Measurements from ENCODE around the gene FOXF2. TPM values are rescaled to one million over a fixed set of nuclear protein-coding genes. Genes with fewer than 3 reads are reported as not detected.
A peak's percentile ranks its signal among the peaks of the same experiment; 100 is the strongest.

FOXF2 gene
- total RNA-seq, 1 donor from 2014 or later = not detected

- Mint-ChIP-seq H3K27ac (ENCODE audit: unreplicated experiment) (no peak overlapping the region), H3K4me3 (no peak overlapping the region), H3K4me1 (peaks cover 3% of the 10 kb centered on the region), H3K36me3 (ENCODE audit: low read depth) (no peaks in the 10 kb centered on the region), H3K9me3 (no peaks in the 10 kb centered on the region), H3K27me3 (ENCODE audit: low read depth) (peaks cover 94% of the 10 kb centered on the region)
- no peak for TF ChIP-seq CTCF (conservative IDR thresholded peaks at IDR 0.05)
- DNase-seq (ENCODE audit: low read depth, low spot score) = no peak
These were observed 6.3 kb upstream of the FOXF2 start for GRCh38 chr6:1382883-1383728.

- Mint-ChIP-seq H3K4me1 (peaks cover 3% of the 10 kb centered on the region), H3K4me3 (no peak overlapping the region)
- DNase-seq (ENCODE audit: low read depth, low spot score) = no peak
These were observed 5.4 kb upstream of the FOXF2 start for GRCh38 chr6:1383729-1384548.

GRCh38 chr6:1384549-1385128 lies 4.7 kb upstream of the FOXF2 start:
- no peaks in the 10 kb centered on the region for H3K9me3 Mint-ChIP-seq
- H3K4me3 Mint-ChIP-seq = no peak overlapping the region
- H3K36me3 Mint-ChIP-seq (ENCODE audit: low read depth) = no peaks in the 10 kb centered on the region
- H3K27ac Mint-ChIP-seq (ENCODE audit: unreplicated experiment) = no peak overlapping the region
- H3K4me1 Mint-ChIP-seq = peaks cover 3% of the 10 kb centered on the region
- no peak for DNase-seq (ENCODE audit: low read depth, low spot score)
- H3K27me3 Mint-ChIP-seq (ENCODE audit: low read depth) = peaks cover 92% of the 10 kb centered on the region
- no peak for TF ChIP-seq CTCF (conservative IDR thresholded peaks at IDR 0.05)

More at GRCh38 chr6:1383729-1384548, 5.4 kb upstream of the FOXF2 start:
- no peak for TF ChIP-seq CTCF (conservative IDR thresholded peaks at IDR 0.05)
- Mint-ChIP-seq H3K27me3 (ENCODE audit: low read depth) (peaks cover 95% of the 10 kb centered on the region), H3K27ac (ENCODE audit: unreplicated experiment) (no peak overlapping the region), H3K36me3 (ENCODE audit: low read depth) (no peaks in the 10 kb centered on the region), H3K9me3 (no peaks in the 10 kb centered on the region)

GRCh38 chr6:1385129-1386037 lies 4.0 kb upstream of the FOXF2 start:
- H3K27me3 Mint-ChIP-seq (ENCODE audit: low read depth) = peaks cover 88% of the 10 kb centered on the region
- TF ChIP-seq CTCF (conservative IDR thresholded peaks at IDR 0.05) = no peak
- no peak for DNase-seq (ENCODE audit: low read depth, low spot score)
- H3K27ac Mint-ChIP-seq (ENCODE audit: unreplicated experiment) = no peak overlapping the region
- H3K9me3 Mint-ChIP-seq = no peaks in the 10 kb centered on the region
- H3K4me1 Mint-ChIP-seq = peaks cover 3% of the 10 kb centered on the region
- H3K36me3 Mint-ChIP-seq (ENCODE audit: low read depth) = no peaks in the 10 kb centered on the region
- H3K4me3 Mint-ChIP-seq = peak overlapping the region; percentile 32

All from neural crest cell (in vitro differentiated cells).